ENCODE results near the gene ZNF398. TPM values are rescaled to one million over a fixed set of nuclear protein-coding genes. Genes with fewer than 3 reads are reported as not detected.

The ZNF398 gene, protein sequence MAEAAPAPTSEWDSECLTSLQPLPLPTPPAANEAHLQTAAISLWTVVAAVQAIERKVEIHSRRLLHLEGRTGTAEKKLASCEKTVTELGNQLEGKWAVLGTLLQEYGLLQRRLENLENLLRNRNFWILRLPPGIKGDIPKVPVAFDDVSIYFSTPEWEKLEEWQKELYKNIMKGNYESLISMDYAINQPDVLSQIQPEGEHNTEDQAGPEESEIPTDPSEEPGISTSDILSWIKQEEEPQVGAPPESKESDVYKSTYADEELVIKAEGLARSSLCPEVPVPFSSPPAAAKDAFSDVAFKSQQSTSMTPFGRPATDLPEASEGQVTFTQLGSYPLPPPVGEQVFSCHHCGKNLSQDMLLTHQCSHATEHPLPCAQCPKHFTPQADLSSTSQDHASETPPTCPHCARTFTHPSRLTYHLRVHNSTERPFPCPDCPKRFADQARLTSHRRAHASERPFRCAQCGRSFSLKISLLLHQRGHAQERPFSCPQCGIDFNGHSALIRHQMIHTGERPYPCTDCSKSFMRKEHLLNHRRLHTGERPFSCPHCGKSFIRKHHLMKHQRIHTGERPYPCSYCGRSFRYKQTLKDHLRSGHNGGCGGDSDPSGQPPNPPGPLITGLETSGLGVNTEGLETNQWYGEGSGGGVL
- total RNA-seq: 12.6 and 15.2 TPM in 2 replicates

DNA sequence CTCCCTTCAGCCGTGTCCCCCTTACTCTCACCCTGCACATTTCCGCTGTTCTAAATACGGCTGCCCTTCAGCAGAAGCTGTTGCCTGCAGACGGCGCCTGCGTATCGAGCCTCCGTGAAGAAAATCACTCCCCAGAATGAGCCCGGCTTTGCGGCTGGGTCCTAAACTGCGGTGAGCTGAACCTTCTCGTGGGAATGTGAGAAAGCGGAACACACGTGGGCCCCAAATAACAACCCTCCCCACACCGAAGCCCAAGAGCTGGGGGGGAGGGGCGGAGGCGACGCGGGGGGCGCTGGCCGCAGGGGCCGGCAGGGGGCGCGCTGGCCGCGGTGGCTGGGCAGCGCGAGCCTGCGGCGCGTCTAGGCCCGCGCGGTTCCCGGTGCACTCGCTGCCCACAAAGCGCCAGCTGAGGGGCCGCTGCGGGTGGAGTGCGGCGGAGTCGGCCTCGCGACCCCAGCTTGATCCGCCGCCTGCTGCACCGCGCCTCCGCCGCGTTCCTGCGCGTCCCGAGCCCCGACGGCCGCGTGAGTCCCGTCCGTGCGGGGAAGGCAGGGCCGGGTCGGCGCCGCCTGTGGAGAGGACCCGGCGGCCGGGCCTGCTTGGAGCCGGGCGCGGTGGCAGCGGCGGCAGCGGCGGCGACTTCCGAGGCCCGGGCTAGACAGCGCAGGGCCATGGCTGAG, at the start of gene ZNF398:
Gene ZNF398, plus strand, starts transcription at position 382 of the 680 bp plus-strand sequence. Its CDS starts 290 bp downstream, at position 672.

DNA sequence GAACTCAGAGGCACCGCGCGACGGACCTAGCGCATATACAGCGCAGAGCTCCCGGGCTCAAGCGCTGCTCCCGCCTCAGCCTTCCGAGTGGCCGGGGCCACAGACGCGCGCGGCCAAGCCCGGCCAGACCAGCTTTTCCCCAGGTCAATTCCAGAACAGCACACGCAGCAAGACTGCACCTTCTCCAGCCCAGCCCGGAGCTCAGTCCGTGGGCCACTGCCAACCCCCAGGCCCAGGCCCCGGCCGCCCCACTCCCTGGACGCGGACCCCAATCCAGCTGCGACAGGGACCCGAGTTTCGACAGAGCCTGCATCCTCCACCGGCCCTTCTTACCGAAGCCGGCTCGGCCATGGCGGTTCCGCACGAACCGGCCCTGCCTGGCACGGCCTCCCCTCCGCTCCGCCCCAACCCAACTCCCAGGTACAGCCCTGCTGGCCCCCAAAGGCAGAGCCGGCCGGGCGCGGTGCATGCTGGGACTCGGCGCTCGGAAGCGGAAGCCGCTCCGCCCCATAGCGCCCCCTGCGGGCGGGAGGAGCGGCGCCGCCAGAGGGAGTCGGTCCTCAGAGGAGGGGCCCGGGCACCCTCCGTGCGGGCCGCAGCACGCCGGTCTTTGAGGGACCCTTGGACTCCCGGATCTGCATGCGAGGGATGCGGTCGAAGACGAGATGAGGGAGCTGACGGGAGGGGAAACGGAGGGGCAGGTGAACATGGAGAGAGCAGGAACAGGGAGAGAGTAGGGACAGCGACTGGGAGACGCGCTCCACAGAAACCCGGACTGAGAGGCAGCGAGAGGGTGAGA, 21.2 kb upstream of the ZNF398 start, which contains the start of gene ZNF425:
Gene ZNF425, minus strand, starts transcription at position 462 of the 799 bp plus-strand sequence. Its CDS starts 111 bp downstream, at position 351.

GRCh38 chr7:149195180-149196150, 48.2 kb downstream of the ZNF398 start, which contains the start of gene ZNF282:
ZNF282 (plus strand) TSS chr7:149195546; CDS start chr7:149195590, 44 bp downstream.

Other genes with a start within 250 kb of the ZNF398 start
- 207 and 246 TPM in 2 replicates for gene PDIA4, start 118.9 kb upstream of the ZNF398 start, total RNA-seq
- gene ZNF786, start 56.7 kb upstream of the ZNF398 start, total RNA-seq: 4.7 and 5.2 TPM in 2 replicates
- gene ZNF425, start 21.1 kb upstream of the ZNF398 start, total RNA-seq: 2.4 and 3.5 TPM in 2 replicates
- 21.4 and 25.5 TPM in 2 replicates for gene ZNF282, start 48.1 kb downstream of the ZNF398 start, total RNA-seq
- gene ZNF212, start 92.2 kb downstream of the ZNF398 start, total RNA-seq: 6.1 and 8.2 TPM in 2 replicates
- gene ZNF783, start 114.7 kb downstream of the ZNF398 start, total RNA-seq: 7.3 and 8.3 TPM in 2 replicates